GM12873 (cell line): ENCODE data around the gene TCTA.

Experiments used
- CTCF ChIP-seq: IDR thresholded peaks from 2 replicates; pipeline ENCODE4 v1.5.1; 2012; ENCODE audit warnings: low read depth, mild to moderate bottlenecking, moderate library complexity, low read length, control low read depth; ENCODE audit not compliant: insufficient read depth; ENCODE audit errors: missing control alignments

Gene TCTA

GRCh38 chr3:49385617-49386016 lies 26.6 kb upstream of the TCTA start:
- no peak for TF ChIP-seq CTCF

GRCh38 chr3:49386056-49386756 lies 26.0 kb upstream of the TCTA start:
- no peak for TF ChIP-seq CTCF

- no peak for TF ChIP-seq CTCF
These were observed 24.5 kb upstream of the TCTA start for GRCh38 chr3:49387721-49388120.

- no peak for TF ChIP-seq CTCF
These were observed 23.9 kb upstream of the TCTA start for GRCh38 chr3:49388289-49388820.

- no peak for TF ChIP-seq CTCF
These were observed 22.9 kb upstream of the TCTA start for GRCh38 chr3:49389297-49389696.

- no peak for TF ChIP-seq CTCF
These were observed 14.8 kb upstream of the TCTA start for GRCh38 chr3:49397470-49397869.

- TF ChIP-seq CTCF = no peak
These were observed 12.8 kb upstream of the TCTA start for GRCh38 chr3:49399461-49399860.
